Endothelial cell (in vitro differentiated cells): ENCODE data around the gene C16orf87. TPM values are rescaled to one million over a fixed set of nuclear protein-coding genes. Genes with fewer than 3 reads are reported as not detected.

Experiments
- DNase-seq: peaks from one replicate; pipeline ENCODE4 v3.0.0; 2021; ENCODE audit warnings: low spot score
- H3K27ac Mint-ChIP-seq: one replicate; pipeline ENCODE4 v1.8.0; 2021; ENCODE audit warnings: mixed read lengths, inconsistent platforms; ENCODE audit not compliant: unreplicated experiment
- H3K27me3 Mint-ChIP-seq: one replicate; pipeline ENCODE4 v1.8.0; 2021; ENCODE audit warnings: mild to moderate bottlenecking, moderate library complexity, mixed read lengths, inconsistent platforms; ENCODE audit not compliant: unreplicated experiment
- H3K36me3 Mint-ChIP-seq: one replicate; pipeline ENCODE4 v1.8.0; 2021; ENCODE audit warnings: mild to moderate bottlenecking, low read depth, mixed read lengths, inconsistent platforms; ENCODE audit not compliant: unreplicated experiment
- H3K4me1 Mint-ChIP-seq: one replicate; pipeline ENCODE4 v1.8.0; 2021; ENCODE audit warnings: mild to moderate bottlenecking, mixed read lengths, inconsistent platforms; ENCODE audit not compliant: unreplicated experiment
- H3K4me3 Mint-ChIP-seq: one replicate; pipeline ENCODE4 v1.8.0; 2021; ENCODE audit warnings: mild to moderate bottlenecking, mixed read lengths, inconsistent platforms; ENCODE audit not compliant: unreplicated experiment
- H3K9me3 Mint-ChIP-seq: one replicate; pipeline ENCODE4 v1.8.0; 2021; ENCODE audit warnings: mixed read lengths, inconsistent platforms; ENCODE audit not compliant: unreplicated experiment
- total RNA-seq: library from RNA; stranded (reverse); fragmentation: NEBNext Ultra II Directional; extraction: Animal tissue kit (Norgen Biotek cat#: 25700); gene quantifications from one replicate; pipeline ENCODE4 v1.2.1, GENCODE V29; 2021; ENCODE audit not compliant: unreplicated experiment
- TF ChIP-seq, protein P1 (sequence below): fragments of 200-600 bp; sonication (generic); IDR thresholded peaks from one replicate; pipeline ENCODE4 v1.5.0; 2021; ENCODE audit warnings: antibody characterized with exemption; ENCODE audit not compliant: unreplicated experiment

The C16orf87 gene
- total RNA-seq, 1 donor from 2014 or later, result 15.3 TPM

DNA sequence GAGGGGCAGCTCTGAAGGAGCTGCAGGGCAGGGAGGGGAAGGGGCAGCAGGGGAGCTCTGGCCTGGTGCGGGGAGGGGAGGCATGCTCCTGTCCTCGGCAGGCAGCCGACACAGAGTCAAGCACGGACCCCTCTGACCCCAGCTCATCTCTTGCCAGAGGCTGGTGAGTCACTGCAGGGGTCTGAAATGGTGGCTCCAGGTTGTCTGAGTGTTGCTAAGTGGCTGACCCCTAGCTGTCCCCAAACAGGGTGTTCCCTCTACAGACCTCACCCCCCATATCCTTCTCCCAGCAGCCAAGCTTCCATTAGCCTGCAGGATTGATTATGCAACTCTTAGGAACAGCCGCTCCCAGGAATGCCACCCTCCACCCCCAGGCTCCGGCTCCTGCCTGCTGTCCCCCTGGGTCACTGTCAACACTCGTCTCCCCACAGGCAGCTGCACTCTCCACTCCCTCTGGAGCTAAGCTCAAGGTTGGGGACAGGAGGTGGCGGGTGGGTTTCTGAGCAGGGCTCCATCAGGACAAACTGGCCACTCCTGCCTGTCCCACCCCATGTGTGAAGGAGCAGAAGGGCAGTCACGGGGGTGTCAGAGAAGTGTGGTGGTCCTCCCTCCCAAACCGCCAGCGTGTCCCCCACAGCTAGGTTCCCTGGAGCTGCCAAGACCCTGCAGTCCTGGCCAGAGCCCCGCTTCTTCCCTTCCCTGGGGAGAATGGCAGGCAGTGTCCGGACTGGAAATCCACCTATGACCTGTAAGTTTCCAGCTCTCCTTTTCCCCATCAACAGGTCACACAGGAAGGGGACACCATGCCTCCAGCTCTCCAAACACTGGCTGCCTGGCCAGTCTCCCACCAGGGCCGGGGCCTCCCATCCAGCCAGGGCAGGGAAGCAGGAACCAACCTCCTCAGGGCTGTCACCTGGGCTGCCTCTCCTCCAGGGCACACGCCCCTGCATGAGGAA, 83.9 kb downstream of the C16orf87 start:
- Mint-ChIP-seq H3K4me3 (no peak overlapping the region), H3K4me1 (peaks cover 15% of the 10 kb centered on the region), H3K9me3 (no peaks in the 10 kb centered on the region), H3K27me3 (peaks cover 3% of the 10 kb centered on the region), H3K27ac (no peak overlapping the region), H3K36me3 (no peaks in the 10 kb centered on the region)
- TF ChIP-seq, protein P1, sequence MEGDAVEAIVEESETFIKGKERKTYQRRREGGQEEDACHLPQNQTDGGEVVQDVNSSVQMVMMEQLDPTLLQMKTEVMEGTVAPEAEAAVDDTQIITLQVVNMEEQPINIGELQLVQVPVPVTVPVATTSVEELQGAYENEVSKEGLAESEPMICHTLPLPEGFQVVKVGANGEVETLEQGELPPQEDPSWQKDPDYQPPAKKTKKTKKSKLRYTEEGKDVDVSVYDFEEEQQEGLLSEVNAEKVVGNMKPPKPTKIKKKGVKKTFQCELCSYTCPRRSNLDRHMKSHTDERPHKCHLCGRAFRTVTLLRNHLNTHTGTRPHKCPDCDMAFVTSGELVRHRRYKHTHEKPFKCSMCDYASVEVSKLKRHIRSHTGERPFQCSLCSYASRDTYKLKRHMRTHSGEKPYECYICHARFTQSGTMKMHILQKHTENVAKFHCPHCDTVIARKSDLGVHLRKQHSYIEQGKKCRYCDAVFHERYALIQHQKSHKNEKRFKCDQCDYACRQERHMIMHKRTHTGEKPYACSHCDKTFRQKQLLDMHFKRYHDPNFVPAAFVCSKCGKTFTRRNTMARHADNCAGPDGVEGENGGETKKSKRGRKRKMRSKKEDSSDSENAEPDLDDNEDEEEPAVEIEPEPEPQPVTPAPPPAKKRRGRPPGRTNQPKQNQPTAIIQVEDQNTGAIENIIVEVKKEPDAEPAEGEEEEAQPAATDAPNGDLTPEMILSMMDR, result no peak
- DNase-seq, result no peak

Other genes starting within 250 kb of the C16orf87 start
- 5.4 TPM for gene SHCBP1, start 209.8 kb downstream of the C16orf87 start, total RNA-seq
- gene VPS35, start 142.0 kb downstream of the C16orf87 start, total RNA-seq, result 78.4 TPM
- gene ORC6, start 141.5 kb downstream of the C16orf87 start, total RNA-seq, result 22.4 TPM
- 0.95 TPM for gene MYLK3, start 82.8 kb downstream of the C16orf87 start, total RNA-seq
- 15.6 TPM for gene GPT2, start 53.2 kb upstream of the C16orf87 start, total RNA-seq
- gene DNAJA2, start 142.5 kb upstream of the C16orf87 start, total RNA-seq, result 56.5 TPM